Activated T-helper 1 cell treated with anti-CD3 and anti-CD28 coated beads, Interleukin-2, amount 50 U/mL, for 16 hours (primary cell): ENCODE measurements around the gene SUPT20HL2.
"Not testable (repeated sequence)": the region's sequence is repeated elsewhere in the genome, so short reads cannot be mapped to it uniquely, and the experiment has no call there.

Experiments used
- DNase-seq, 2 donors: peaks; one replicate each; pipeline ENCODE4 v3.0.0-alpha.2; 2020; ENCODE audit warnings: low read depth in 1 of 2, low spot score in 1 of 2

The SUPT20HL2 gene

GRCh38 chrX:24309580-24310374, 4.1 kb downstream of the SUPT20HL2 start:
- not testable (repeated sequence) for DNase-seq

GRCh38 chrX:24308803-24309202, 5.1 kb downstream of the SUPT20HL2 start:
- not testable (repeated sequence) for DNase-seq

GRCh38 chrX:24306440-24306839, 7.4 kb downstream of the SUPT20HL2 start:
- no peak for DNase-seq

- no peak for DNase-seq
These were observed 8.0 kb downstream of the SUPT20HL2 start for GRCh38 chrX:24305905-24306304.

GRCh38 chrX:24301806-24302205, 12.1 kb downstream of the SUPT20HL2 start:
- no peak for DNase-seq

GRCh38 chrX:24301060-24301459, 12.8 kb downstream of the SUPT20HL2 start:
- no peak for DNase-seq

- no peak for DNase-seq
These were observed 15.7 kb downstream of the SUPT20HL2 start for GRCh38 chrX:24298191-24298590.

GRCh38 chrX:24294619-24295018, 19.2 kb downstream of the SUPT20HL2 start:
- DNase-seq: no peak

- no peak for DNase-seq
These were observed 20.5 kb downstream of the SUPT20HL2 start for GRCh38 chrX:24293412-24293811.

GRCh38 chrX:24292353-24292752, 21.5 kb downstream of the SUPT20HL2 start:
- no peak for DNase-seq

GRCh38 chrX:24285082-24285481, 28.8 kb downstream of the SUPT20HL2 start:
- no peak for DNase-seq

GRCh38 chrX:24283127-24283794, 30.6 kb downstream of the SUPT20HL2 start:
- no peak for DNase-seq

- no peak for DNase-seq
These were observed 31.3 kb downstream of the SUPT20HL2 start for GRCh38 chrX:24282381-24283126.

GRCh38 chrX:24277405-24277804, 36.5 kb downstream of the SUPT20HL2 start:
- no peak for DNase-seq

GRCh38 chrX:24276015-24276414, 37.9 kb downstream of the SUPT20HL2 start:
- no peak for DNase-seq

GRCh38 chrX:24271262-24271661, 42.6 kb downstream of the SUPT20HL2 start:
- DNase-seq: no peak

- DNase-seq: no peak
These were observed 45.1 kb downstream of the SUPT20HL2 start for GRCh38 chrX:24268786-24269185.

GRCh38 chrX:24266996-24267395, 46.9 kb downstream of the SUPT20HL2 start:
- DNase-seq: no peak

- no peak for DNase-seq
These were observed 49.5 kb downstream of the SUPT20HL2 start for GRCh38 chrX:24264383-24264782.

- DNase-seq: no peak
These were observed 51.6 kb downstream of the SUPT20HL2 start for GRCh38 chrX:24262309-24262708.
